GM19468 (cell line): ENCODE measurements around the gene PCGF6.
"Not testable (repeated sequence)": the region's sequence is repeated elsewhere in the genome, so short reads cannot be mapped to it uniquely, and the experiment has no call there.

Experiments used
- ATAC-seq: cut with Tn5 transposase; IDR thresholded peaks from one replicate; pipeline ENCODE4 v1.9.1; 2021; ENCODE audit warnings: mild to moderate bottlenecking, moderate library complexity, moderate number of reproducible peaks; ENCODE audit not compliant: unreplicated experiment; ENCODE audit errors: extremely low read depth

The PCGF6 gene

DNA sequence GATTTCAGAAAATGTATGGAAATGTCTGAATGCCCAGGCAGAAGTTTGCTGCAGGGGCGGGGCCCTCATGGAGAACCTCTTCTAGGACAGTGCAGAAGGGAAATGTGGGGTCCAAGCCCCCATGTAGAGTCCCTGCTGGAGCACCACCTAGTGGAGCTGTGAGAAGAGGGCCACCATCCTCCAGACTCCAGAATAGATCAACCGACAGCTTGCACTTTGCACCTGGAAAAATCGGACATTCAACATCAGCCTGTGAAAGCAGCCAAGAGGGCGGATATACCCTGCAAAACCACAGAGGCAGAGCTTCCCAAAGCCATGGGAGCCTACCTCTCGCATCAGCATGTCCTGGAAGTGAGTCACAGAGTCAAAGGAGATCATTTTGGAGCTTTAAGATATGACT, 91.0 kb downstream of the PCGF6 start:
- ATAC-seq: no peak

- ATAC-seq: not testable (repeated sequence)
Observed at GRCh38 chr10:103258928-103259327, 92.0 kb downstream of the PCGF6 start.

- ATAC-seq: no peak
Observed at GRCh38 chr10:103257812-103258211, 93.1 kb downstream of the PCGF6 start.

DNA sequence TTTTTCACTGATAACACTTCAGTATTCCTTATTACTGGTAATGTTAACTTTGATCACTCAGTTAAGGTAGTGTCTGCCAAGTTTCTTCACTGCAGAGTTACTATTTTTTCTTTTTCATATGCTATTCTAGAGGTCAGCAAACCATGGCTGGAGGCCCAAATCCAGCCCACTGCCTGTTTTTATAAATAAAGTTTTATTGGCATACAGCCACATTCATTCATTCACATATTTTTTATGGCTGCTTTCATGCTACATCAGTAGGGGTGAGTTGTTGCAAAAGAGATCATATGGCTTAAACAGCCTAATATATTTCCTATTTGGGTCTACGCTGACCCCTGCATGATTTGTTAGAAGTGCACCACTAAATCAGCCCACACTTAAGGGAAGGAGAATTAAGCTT, 94.3 kb downstream of the PCGF6 start:
- no peak for ATAC-seq

DNA sequence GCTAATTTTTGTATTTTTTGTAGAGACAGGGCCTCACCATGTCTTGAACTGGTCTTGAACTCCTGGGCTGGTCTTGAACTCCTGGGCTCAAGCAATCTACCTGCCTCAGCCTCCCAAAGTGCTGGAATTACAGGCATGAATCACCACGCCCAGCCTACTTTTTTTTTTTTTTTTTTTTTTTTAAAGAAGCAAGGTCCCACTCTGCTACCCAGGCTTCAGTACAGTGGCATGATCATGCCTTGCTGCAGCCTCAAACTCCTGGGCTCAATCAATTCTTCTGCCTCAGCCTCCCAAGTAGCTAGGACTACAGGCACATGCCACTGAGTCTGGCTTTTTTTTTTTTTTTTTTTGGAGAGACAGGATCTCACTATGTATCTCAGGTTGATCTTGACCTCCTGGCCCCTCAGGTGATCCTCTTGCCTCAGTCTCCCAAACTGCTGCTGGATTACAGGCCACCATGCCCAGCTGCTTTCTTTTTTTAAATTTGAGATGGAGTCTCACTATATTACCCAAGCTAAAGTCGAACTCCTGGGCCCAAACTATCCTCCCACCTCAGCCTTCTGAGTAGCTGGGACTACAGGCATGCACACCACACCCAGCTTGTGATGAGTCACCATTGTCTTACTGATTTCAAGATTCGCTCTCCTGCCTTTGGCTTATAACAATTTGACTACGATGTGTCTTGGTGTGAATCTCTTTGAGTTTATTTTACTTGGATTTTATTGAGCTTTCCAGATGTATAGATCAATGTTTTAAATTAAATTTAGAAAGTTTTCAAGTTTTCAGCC, 96.2 kb downstream of the PCGF6 start:
- no peak for ATAC-seq

DNA sequence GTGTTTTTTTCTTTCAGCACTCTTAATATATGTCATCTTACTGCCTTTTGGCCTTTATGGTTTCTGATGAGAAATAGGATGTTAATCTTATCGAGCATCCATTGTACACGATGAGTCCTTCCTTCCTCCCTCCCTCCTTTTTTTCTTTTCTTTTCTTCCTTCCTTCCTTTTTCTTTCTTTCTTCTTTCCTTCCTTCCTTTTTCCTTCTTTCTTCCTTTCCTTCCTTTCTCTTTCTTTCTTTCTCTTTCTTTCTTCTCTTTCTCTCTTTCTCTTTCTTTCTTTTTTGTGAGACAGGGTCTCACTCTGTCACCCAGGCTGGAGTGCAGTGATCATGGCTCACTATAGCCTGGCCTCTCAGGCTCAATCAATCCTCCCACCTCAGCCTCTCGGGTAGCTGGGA, 96.8 kb downstream of the PCGF6 start:
- ATAC-seq: no peak
